ENCODE data around the gene SCARF2.

SCARF2 gene

GRCh38 chr22:20408891-20409290, 28.7 kb downstream of the SCARF2 start:
- no peak for DNase-seq

DNA sequence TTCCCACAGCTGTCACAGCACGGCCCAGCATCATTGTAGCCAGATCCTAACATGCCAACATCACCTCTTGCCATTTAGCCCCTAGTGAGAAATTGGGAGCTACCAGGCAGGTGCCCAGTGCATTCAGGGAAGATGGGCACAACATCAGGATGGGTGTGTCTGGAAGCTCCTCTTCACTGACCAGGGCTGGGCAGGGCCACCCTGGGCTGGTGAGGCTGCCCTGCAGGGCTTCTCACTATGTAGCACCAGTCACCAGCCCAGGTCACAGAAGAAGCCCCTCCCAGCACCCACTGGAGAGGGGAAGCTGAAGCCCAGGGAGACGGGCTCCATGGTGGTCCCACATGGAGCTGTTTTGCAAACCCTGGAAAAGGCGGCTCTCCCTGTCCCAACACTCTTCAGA, 29.8 kb downstream of the SCARF2 start:
- no peak for DNase-seq

GRCh38 chr22:20406686-20407408, 30.8 kb downstream of the SCARF2 start:
- DNase-seq = no peak

DNA sequence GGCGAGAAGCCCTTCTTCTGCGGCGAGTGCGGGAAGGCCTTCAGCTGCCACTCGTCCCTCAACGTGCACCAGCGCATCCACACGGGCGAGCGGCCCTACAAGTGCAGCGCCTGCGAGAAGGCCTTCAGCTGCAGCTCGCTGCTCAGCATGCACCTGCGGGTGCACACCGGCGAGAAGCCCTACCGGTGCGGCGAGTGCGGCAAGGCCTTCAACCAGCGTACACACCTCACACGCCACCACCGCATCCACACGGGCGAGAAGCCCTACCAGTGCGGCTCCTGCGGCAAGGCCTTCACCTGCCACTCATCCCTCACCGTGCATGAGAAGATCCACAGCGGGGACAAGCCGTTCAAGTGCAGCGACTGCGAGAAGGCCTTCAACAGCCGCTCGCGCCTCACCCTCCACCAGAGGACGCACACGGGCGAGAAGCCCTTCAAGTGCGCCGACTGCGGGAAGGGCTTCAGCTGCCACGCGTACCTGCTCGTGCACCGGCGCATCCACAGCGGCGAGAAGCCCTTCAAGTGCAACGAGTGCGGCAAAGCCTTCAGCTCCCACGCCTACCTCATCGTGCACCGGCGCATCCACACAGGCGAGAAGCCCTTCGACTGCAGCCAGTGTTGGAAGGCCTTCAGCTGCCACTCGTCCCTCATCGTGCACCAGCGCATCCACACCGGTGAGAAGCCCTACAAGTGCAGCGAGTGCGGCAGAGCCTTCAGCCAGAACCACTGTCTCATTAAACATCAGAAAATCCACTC, 31.5 kb downstream of the SCARF2 start:
- DNase-seq = no peak

- no peak for DNase-seq
Measured at GRCh38 chr22:20405291-20405930, 32.2 kb downstream of the SCARF2 start.

DNA sequence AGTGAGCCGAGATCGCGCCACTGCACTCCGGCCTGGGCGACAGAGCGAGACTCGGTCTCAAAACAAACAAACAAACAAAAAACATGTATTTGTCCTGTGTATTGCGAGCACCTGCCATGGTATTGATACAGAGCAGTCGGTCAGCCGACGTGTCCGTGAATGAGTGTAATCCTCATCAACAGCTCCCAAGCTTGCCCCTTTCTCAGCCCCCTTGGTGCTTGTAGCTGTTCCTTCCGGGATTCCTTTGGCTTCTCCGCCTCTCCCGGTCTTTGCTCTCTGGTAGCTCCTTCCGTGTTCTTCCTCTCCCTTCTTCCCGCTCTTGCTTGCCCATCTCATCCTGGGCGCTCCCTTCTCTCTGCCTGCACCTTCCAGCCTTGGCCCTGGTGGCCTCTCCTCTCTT, 32.7 kb downstream of the SCARF2 start:
- DNase-seq = no peak

GRCh38 chr22:20403779-20404140, 33.9 kb downstream of the SCARF2 start:
- DNase-seq = no peak

GRCh38 chr22:20402960-20403778, 34.5 kb downstream of the SCARF2 start:
- no peak for DNase-seq

GRCh38 chr22:20401376-20402014, 36.1 kb downstream of the SCARF2 start:
- no peak for DNase-seq

DNA sequence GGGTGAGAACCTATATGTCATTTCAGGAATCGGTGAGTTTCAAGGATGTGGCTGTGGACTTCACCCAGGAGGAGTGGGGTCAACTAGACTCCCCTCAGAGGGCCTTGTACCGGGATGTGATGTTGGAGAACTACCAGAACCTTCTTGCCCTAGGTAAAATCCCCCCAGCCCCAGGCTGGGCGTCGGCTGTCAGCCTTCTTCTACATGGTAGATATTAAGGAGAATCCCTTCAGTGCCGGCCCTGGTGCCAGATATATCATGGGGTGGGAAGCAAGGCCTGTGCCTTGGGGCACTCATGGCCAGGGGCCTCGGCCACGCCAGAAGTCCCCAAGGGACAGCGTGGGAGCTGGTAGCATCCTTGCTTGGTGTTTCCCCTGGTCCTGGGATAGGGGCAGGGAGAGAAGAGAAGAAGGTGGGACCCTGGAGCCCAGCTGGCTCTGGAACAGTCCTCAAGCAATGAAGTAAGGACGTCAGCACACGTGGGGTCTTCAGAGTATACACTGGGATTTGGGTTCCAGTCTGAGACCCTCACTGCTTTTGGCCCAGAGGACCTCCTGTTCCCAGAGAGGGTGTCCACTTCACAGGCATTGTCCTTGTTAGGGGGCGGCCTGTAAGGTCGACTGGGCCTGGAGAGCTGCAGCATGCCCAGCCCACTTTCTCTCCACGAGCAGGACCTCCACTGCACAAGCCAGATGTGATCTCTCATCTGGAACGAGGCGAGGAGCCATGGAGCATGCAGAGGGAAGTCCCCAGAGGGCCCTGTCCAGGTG, 36.8 kb downstream of the SCARF2 start:
- no peak for DNase-seq

GRCh38 chr22:20399866-20400605, 37.6 kb downstream of the SCARF2 start:
- DNase-seq = no peak

DNA sequence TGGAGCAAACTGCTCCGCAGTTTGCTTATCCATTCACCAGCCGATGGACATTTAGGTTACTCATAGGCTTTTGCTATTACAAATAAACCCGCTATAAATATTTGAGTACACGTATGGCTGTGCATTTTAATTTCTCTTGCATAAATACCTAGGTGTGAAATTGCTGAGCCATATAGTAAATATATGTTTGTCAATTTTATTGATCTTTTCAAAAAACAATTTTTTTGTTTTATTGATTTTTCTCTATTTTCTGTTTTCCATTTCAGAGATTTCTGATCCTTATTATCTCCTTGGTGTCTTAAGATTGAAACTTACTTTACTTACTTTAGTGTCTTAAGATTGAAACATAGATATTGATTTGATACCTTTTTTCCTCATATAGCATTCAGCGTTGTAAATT, 39.2 kb downstream of the SCARF2 start:
- DNase-seq = no peak

DNA sequence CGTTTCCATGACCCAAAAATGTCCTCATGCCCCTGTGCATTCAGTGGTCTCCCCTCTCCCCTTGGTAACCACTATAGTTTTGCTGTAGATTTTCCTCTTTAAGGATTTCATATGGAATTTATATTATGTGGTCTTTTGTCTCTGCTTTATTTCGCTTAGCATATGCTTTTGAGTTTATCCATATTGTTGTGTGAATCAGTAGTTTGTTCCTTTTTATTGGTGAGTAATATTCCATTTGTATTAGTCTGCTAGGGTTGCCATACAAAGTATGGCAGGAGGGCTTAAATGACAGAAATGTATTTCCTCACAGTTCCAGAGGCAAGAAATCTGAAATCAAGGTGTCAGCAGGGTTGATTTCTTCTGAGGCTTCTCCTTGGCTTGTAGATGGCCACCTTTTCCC, 40.1 kb downstream of the SCARF2 start:
- no peak for DNase-seq

- no peak for DNase-seq
Measured at GRCh38 chr22:20396639-20397038, 41.0 kb downstream of the SCARF2 start.

- peak in 3 of 4 experiments; percentile 12 to 28 (median 19) for DNase-seq
Measured at GRCh38 chr22:20395907-20396287, 41.7 kb downstream of the SCARF2 start.

DNA sequence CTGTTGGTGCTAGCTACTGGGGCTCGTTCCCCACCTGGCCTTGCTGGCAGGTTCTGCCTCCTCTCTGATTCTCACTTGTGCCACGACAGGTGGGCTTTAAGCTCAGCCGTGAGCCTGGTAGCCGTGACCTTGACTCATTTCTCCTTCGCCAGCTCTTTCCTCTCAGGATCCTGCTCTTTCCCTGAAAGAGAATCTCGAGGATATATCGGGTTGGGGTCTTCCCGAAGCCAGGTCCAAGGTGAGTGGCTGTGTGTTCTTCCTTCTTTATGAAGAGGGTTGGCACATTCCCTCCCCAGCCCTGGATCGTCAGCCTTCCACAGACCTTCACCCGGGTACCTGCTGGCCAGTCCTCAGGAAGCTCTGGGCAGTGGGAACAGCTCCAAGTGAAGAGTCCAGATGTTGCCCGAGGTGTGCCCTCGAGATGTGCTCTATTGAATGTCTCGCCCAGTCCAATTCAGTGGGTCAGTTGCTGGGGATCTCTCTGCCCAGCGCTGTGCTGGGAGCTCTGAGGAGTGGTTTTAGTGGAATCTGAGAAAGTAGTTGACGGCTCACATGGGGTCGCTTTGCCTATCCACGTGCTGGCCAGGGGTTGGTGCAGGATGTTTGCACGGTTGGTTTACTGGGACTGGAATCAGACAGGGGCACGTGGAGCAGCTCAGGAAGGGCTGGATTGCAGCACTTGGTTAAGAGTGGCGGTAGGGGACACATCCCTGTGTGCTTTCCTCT, 42.3 kb downstream of the SCARF2 start:
- DNase-seq = no peak

GRCh38 chr22:20393705-20394476, 43.7 kb downstream of the SCARF2 start, which contains the start of gene ZNF74:
Gene ZNF74 (plus strand): TSS chr22:20394151. CDS start chr22:20394629, 478 bp downstream.
- peak; percentile 92 to 97 (median 96) for DNase-seq

GRCh38 chr22:20392983-20393704, 44.5 kb downstream of the SCARF2 start:
- DNase-seq = peak in 1 of 4 experiments; percentile 8
